Karpas-422 (cell line): Measurements from ENCODE around the gene EVX2. TPM values are rescaled to one million over a fixed set of nuclear protein-coding genes. Genes with fewer than 3 reads are reported as not detected.

ENCODE experiments used
- DNase-seq: peaks from one replicate; pipeline ENCODE4 v3.0.0-alpha.2; 2015
- H2AFZ ChIP-seq: fragments of 200-600 bp; sonication (generic); 2 replicates; pipeline ENCODE4 v1.6.1; 2014; ENCODE audit warnings: antibody characterized with exemption, low read length, mixed read lengths
- H3K27ac ChIP-seq: fragments of 200-600 bp; sonication (generic); 2 replicates; pipeline ENCODE4 v1.5.1; 2014; ENCODE audit warnings: mild to moderate bottlenecking, low read length, moderate library complexity
- H3K27me3 ChIP-seq: fragments of 200-600 bp; sonication (generic); 2 replicates; pipeline ENCODE4 v1.6.1; 2014; ENCODE audit warnings: low read length, mixed read lengths
- H3K36me3 ChIP-seq: fragments of 200-600 bp; sonication (generic); 2 replicates; pipeline ENCODE4 v1.6.1; 2014; ENCODE audit warnings: low read length, mixed read lengths; ENCODE audit not compliant: insufficient read depth
- H3K4me1 ChIP-seq: fragments of 200-600 bp; sonication (generic); 2 replicates; pipeline ENCODE4 v1.6.1; 2014; ENCODE audit warnings: mild to moderate bottlenecking, low read length, mixed read lengths
- H3K4me2 ChIP-seq: fragments of 200-600 bp; sonication (generic); 2 replicates; pipeline ENCODE4 v1.6.1; 2014; ENCODE audit warnings: low read length, low read depth, mild to moderate bottlenecking; ENCODE audit not compliant: poor library complexity, severe bottlenecking
- H3K4me3 ChIP-seq: fragments of 200-600 bp; sonication (generic); 2 replicates; pipeline ENCODE4 v1.5.1; 2014; ENCODE audit warnings: mild to moderate bottlenecking, antibody characterized with exemption, low read length, mixed read lengths
- H3K79me2 ChIP-seq: fragments of 200-600 bp; sonication (generic); 2 replicates; pipeline ENCODE4 v1.6.1; 2014; ENCODE audit warnings: mild to moderate bottlenecking, low read length, mixed read lengths
- H3K9ac ChIP-seq: fragments of 200-600 bp; sonication (generic); 2 replicates; pipeline ENCODE4 v1.6.0; 2014; ENCODE audit warnings: low read length
- H3K9me2 ChIP-seq: fragments of 200-600 bp; sonication (generic), shearing (Covaris generic); replicated peaks from 2 replicates; pipeline ENCODE4 v1.6.0; 2014; ENCODE audit warnings: mild to moderate bottlenecking, low read length, moderate library complexity; ENCODE audit not compliant: insufficient read depth
- H3K9me3 ChIP-seq: fragments of 300-700, 200-600 bp; sonication (generic); 2 replicates; pipeline ENCODE4 v1.6.1; 2014; ENCODE audit warnings: low read length, mixed read lengths
- H4K20me1 ChIP-seq: fragments of 200-600 bp; sonication (generic); 2 replicates; pipeline ENCODE4 v1.6.1; 2014; ENCODE audit warnings: mild to moderate bottlenecking, antibody characterized with exemption, low read length, low read depth; ENCODE audit not compliant: insufficient read depth
- total RNA-seq: library from RNA; depleted of rRNA; stranded (reverse); fragments of >200 nt; shearing (Covaris generic); gene quantifications from 2 replicates; pipeline ENCODE4 v1.2.3, GENCODE V29; 2014; ENCODE audit warnings: low replicate concordance

The EVX2 gene
- total RNA-seq, 1 experiment from 2014 or later: not detected

GRCh38 chr2:176099728-176100546 is 16.2 kb upstream of the EVX2 start, which contains the start of gene HOXD12:
Gene HOXD12, plus strand, starts transcription at chr2:176099795. Its CDS starts 7 bp downstream, at chr2:176099802.
- Histone ChIP-seq H2AFZ (no peak within 1 kb of the TSS), H3K27ac (no peak within 1 kb of the TSS), H3K79me2 (no peaks in the 10 kb centered on the region), H3K36me3 (no peaks in the 10 kb centered on the region), H3K9me3 (no peaks in the 10 kb centered on the region), H4K20me1 (no peaks in the 10 kb centered on the region), H3K27me3 (no peaks in the 10 kb centered on the region), H3K9ac (no peak within 1 kb of the TSS), H3K4me2 (no peak within 1 kb of the TSS), H3K9me2 (no peaks in the 10 kb centered on the region), H3K4me3 (no peak within 1 kb of the TSS), H3K4me1 (peaks cover 17% of the 10 kb centered on the region)
- no peak for DNase-seq

GRCh38 chr2:176099159-176099727 is 15.5 kb upstream of the EVX2 start:
- H3K27ac ChIP-seq: no peak overlapping the region
- no peak overlapping the region for H2AFZ ChIP-seq
- no peak overlapping the region for H3K4me2 ChIP-seq
- H3K79me2 ChIP-seq: no peaks in the 10 kb centered on the region
- H4K20me1 ChIP-seq: no peaks in the 10 kb centered on the region
- peaks cover 17% of the 10 kb centered on the region for H3K4me1 ChIP-seq
- H3K9me2 ChIP-seq: no peaks in the 10 kb centered on the region
- H3K4me3 ChIP-seq: no peak overlapping the region
- no peaks in the 10 kb centered on the region for H3K27me3 ChIP-seq
- H3K9me3 ChIP-seq: no peaks in the 10 kb centered on the region
- DNase-seq: no peak
- H3K9ac ChIP-seq: no peak overlapping the region
- no peaks in the 10 kb centered on the region for H3K36me3 ChIP-seq

- H3K9me2 ChIP-seq: no peaks in the 10 kb centered on the region
- H3K4me3 ChIP-seq: no peak overlapping the region; the same call in 1 of the 2 replicates
- no peak overlapping the region for H3K27ac ChIP-seq
- no peak overlapping the region for H3K9ac ChIP-seq
- no peak overlapping the region for H2AFZ ChIP-seq
- no peaks in the 10 kb centered on the region for H3K79me2 ChIP-seq
- no peak for DNase-seq
- H4K20me1 ChIP-seq: no peaks in the 10 kb centered on the region
- no peaks in the 10 kb centered on the region for H3K36me3 ChIP-seq
- H3K4me2 ChIP-seq: no peak overlapping the region
- no peaks in the 10 kb centered on the region for H3K9me3 ChIP-seq
- peaks cover 17% of the 10 kb centered on the region for H3K4me1 ChIP-seq
- no peaks in the 10 kb centered on the region for H3K27me3 ChIP-seq
These were observed 14.8 kb upstream of the EVX2 start for GRCh38 chr2:176098366-176099158.

- Histone ChIP-seq H3K36me3 (no peaks in the 10 kb centered on the region), H3K9ac (peak overlapping the region; percentile 71), H2AFZ (no peak overlapping the region), H3K4me1 (peaks cover 17% of the 10 kb centered on the region), H4K20me1 (no peaks in the 10 kb centered on the region), H3K27me3 (no peaks in the 10 kb centered on the region), H3K79me2 (no peaks in the 10 kb centered on the region), H3K4me3 (peak overlapping the region; percentile 69; the same call in 1 of the 2 replicates), H3K4me2 (peak overlapping the region; percentile 97), H3K9me2 (no peaks in the 10 kb centered on the region), H3K9me3 (no peaks in the 10 kb centered on the region), H3K27ac (no peak overlapping the region)
- no peak for DNase-seq
These were observed 14.1 kb upstream of the EVX2 start for GRCh38 chr2:176097820-176098365.

GRCh38 chr2:176096986-176097819 is 13.4 kb upstream of the EVX2 start:
- no peaks in the 10 kb centered on the region for H4K20me1 ChIP-seq
- H3K79me2 ChIP-seq: no peaks in the 10 kb centered on the region
- H3K9me3 ChIP-seq: no peaks in the 10 kb centered on the region
- H3K9ac ChIP-seq: peak overlapping the region; percentile 71
- H3K9me2 ChIP-seq: no peaks in the 10 kb centered on the region
- peak overlapping the region; percentile 97 for H3K4me2 ChIP-seq
- peaks cover 17% of the 10 kb centered on the region for H3K4me1 ChIP-seq
- H2AFZ ChIP-seq: peak overlapping the region; percentile 97
- peak overlapping the region; percentile 69 for H3K4me3 ChIP-seq
- peak; percentile 91 for DNase-seq
- no peak overlapping the region for H3K27ac ChIP-seq
- H3K36me3 ChIP-seq: no peaks in the 10 kb centered on the region
- H3K27me3 ChIP-seq: no peaks in the 10 kb centered on the region

- Histone ChIP-seq H3K9ac (peak overlapping the region; percentile 71), H3K27me3 (no peaks in the 10 kb centered on the region), H3K79me2 (no peaks in the 10 kb centered on the region), H3K27ac (no peak overlapping the region), H3K4me1 (peaks cover 17% of the 10 kb centered on the region), H4K20me1 (no peaks in the 10 kb centered on the region), H3K9me3 (no peaks in the 10 kb centered on the region), H3K9me2 (no peaks in the 10 kb centered on the region), H3K4me2 (peak overlapping the region; percentile 97), H3K36me3 (no peaks in the 10 kb centered on the region), H3K4me3 (peak overlapping the region; percentile 69), H2AFZ (peak overlapping the region; percentile 97)
- DNase-seq: peak; percentile 55
These were observed 12.7 kb upstream of the EVX2 start for GRCh38 chr2:176096243-176096985.

- Histone ChIP-seq H3K4me1 (peaks cover 17% of the 10 kb centered on the region), H3K4me2 (no peak overlapping the region), H3K9me3 (no peaks in the 10 kb centered on the region), H3K27me3 (no peaks in the 10 kb centered on the region), H3K27ac (no peak overlapping the region), H3K9ac (no peak overlapping the region), H3K9me2 (no peaks in the 10 kb centered on the region), H3K79me2 (no peaks in the 10 kb centered on the region), H3K4me3 (no peak overlapping the region), H3K36me3 (no peaks in the 10 kb centered on the region), H2AFZ (no peak overlapping the region), H4K20me1 (no peaks in the 10 kb centered on the region)
- no peak for DNase-seq
These were observed 11.7 kb upstream of the EVX2 start for GRCh38 chr2:176095421-176095820.
